CMK (cell line): Measurements from ENCODE around the gene PRKAR1B.

ENCODE experiments used
- DNase-seq: peaks from one replicate; pipeline ENCODE4 v3.0.0-alpha.2; 2010; ENCODE audit warnings: low read depth

Gene PRKAR1B

GRCh38 chr7:521221-522070 lies 205.6 kb downstream of the PRKAR1B start:
- DNase-seq = no peak

- DNase-seq = peak; percentile 8
Observed at GRCh38 chr7:520503-521161, 206.4 kb downstream of the PRKAR1B start.

- DNase-seq = peak; percentile 5
Observed at GRCh38 chr7:519484-520390, 207.3 kb downstream of the PRKAR1B start, which contains the start of gene PDGFA. Gene PDGFA (minus strand): TSS chr7:519846. CDS start chr7:519001, 845 bp downstream.

GRCh38 chr7:518630-519483 lies 208.2 kb downstream of the PRKAR1B start:
- DNase-seq = peak; percentile 26

GRCh38 chr7:517774-518629 lies 209.1 kb downstream of the PRKAR1B start:
- no peak for DNase-seq

- no peak for DNase-seq
Observed at GRCh38 chr7:516606-517456, 210.2 kb downstream of the PRKAR1B start.

- DNase-seq = no peak
Observed at GRCh38 chr7:516216-516605, 210.9 kb downstream of the PRKAR1B start.

GRCh38 chr7:515628-516027 lies 211.5 kb downstream of the PRKAR1B start:
- DNase-seq = no peak

- DNase-seq = no peak
Observed at GRCh38 chr7:514651-515598, 212.2 kb downstream of the PRKAR1B start.

GRCh38 chr7:514242-514641 lies 212.8 kb downstream of the PRKAR1B start:
- no peak for DNase-seq

- DNase-seq = no peak
Observed at GRCh38 chr7:513521-514166, 213.4 kb downstream of the PRKAR1B start.

GRCh38 chr7:512541-513311 lies 214.4 kb downstream of the PRKAR1B start:
- DNase-seq = no peak

- DNase-seq = no peak
Observed at GRCh38 chr7:512146-512510, 215.0 kb downstream of the PRKAR1B start.

GRCh38 chr7:511476-512145 lies 215.5 kb downstream of the PRKAR1B start:
- no peak for DNase-seq

GRCh38 chr7:510782-511281 lies 216.2 kb downstream of the PRKAR1B start:
- DNase-seq = no peak

GRCh38 chr7:510131-510481 lies 217.0 kb downstream of the PRKAR1B start:
- DNase-seq = no peak
